Coronary artery (tissue), 2 donors: ENCODE measurements around the gene VPS4A.
A peak's percentile ranks its signal among the peaks of the same experiment; 100 is the strongest.

Experiments used
- DNase-seq: peaks from one replicate; pipeline ENCODE4 v3.0.0-alpha.2; 2017; ENCODE audit warnings: low spot score
- H3K27ac ChIP-seq, 2 donors: fragments of 200-600 bp; sonication (generic); one replicate each; pipeline ENCODE4 v1.5.1; 2016 to 2019
- H3K4me3 ChIP-seq: fragments of 200-600 bp; sonication (generic); 2 replicates; pipeline ENCODE4 v1.5.1; 2016; ENCODE audit warnings: mild to moderate bottlenecking, moderate library complexity
- TF ChIP-seq, protein P1 (sequence below): fragments of 200-600 bp; sonication (generic); IDR thresholded peaks from one replicate; pipeline ENCODE4 v1.5.1; 2019; ENCODE audit warnings: antibody characterized with exemption

The VPS4A gene

DNA sequence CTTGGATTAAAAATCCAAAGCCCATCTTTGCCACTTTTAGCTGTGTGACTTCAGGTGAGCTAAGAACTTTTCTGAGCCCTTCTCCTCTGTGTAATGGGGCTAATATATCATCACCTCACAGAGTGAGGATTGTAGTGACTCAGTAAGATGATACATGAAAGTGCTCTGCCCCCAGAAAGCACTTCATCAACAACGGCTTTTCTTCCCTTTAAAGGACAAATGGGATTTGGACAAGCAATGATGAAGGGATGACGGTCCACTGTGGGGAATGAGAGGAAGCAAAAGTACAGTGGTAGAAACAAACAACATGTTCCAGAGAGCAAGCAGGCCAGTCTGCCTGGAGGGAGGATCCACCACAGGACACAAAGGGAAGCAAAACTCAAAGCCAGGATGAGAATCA lies 54.8 kb downstream of the VPS4A start:
- Histone ChIP-seq H3K27ac (no peak overlapping the region), H3K4me3 (no peak overlapping the region)
- no peak for DNase-seq
- TF ChIP-seq, protein P1, sequence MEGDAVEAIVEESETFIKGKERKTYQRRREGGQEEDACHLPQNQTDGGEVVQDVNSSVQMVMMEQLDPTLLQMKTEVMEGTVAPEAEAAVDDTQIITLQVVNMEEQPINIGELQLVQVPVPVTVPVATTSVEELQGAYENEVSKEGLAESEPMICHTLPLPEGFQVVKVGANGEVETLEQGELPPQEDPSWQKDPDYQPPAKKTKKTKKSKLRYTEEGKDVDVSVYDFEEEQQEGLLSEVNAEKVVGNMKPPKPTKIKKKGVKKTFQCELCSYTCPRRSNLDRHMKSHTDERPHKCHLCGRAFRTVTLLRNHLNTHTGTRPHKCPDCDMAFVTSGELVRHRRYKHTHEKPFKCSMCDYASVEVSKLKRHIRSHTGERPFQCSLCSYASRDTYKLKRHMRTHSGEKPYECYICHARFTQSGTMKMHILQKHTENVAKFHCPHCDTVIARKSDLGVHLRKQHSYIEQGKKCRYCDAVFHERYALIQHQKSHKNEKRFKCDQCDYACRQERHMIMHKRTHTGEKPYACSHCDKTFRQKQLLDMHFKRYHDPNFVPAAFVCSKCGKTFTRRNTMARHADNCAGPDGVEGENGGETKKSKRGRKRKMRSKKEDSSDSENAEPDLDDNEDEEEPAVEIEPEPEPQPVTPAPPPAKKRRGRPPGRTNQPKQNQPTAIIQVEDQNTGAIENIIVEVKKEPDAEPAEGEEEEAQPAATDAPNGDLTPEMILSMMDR = no peak

DNA sequence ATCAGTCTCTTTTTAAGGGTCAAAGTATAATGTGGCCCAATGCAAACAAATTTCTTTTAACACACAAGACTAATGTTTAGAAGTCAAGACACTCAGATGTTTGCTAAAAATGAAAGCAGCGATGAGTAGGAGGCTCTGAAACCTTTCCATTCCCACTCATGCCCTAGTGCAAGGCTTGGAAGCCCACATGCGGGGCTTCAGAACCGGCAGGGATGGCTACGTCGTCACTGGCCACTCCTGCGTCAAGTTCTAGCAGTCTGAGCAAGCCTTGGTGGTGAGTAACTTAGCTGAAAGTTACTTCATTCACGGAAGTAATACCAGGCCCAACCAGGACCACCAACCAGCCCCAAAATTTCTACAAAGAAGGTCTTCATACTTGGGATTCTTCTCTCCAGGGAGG lies 55.3 kb downstream of the VPS4A start:
- TF ChIP-seq, protein P1 = no peak
- no peak for DNase-seq
- H3K4me3 ChIP-seq = no peak overlapping the region
- H3K27ac ChIP-seq = no peak overlapping the region

DNA sequence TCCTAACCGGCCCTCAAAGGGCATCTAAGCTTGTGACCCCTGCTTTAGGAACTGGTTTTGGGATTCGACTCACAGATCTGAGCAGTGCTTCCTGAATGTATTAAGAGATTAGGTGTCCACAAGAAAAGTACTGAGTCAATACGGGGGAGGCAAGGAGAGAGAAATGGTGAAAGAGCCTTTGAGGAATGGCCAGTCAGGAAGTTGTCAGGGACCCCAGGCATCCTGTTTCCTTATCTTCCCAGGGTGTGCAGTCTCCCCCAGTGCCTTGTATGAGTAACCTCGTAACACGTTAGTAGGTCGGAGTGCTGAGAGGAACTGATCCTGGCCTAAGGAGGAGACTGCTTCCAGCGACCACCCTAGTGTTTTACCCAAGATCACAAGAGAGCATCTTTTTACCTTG lies 56.8 kb downstream of the VPS4A start:
- TF ChIP-seq, protein P1 = no peak
- Histone ChIP-seq H3K27ac (no peak overlapping the region), H3K4me3 (no peak overlapping the region)
- DNase-seq = no peak

DNA sequence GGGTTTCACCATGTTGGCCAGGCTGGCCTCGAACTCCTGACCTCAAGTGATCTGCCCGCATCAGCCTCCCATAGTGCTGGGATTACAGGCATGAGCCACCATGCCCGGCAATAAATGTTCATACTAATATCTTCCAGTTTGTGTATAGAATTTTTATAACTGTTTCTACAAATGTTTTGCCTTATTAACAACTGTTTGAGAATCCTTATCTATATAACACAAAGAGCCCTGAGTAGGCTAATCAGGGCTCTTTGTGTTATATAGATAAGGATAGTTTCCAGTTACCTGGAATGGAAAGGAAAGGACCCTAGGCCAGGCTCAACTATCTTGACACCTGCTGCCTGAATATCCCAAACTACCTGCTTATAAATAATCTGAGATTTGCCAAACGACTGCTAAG lies 57.7 kb downstream of the VPS4A start:
- no peak for DNase-seq
- TF ChIP-seq, protein P1 = no peak
- no peak overlapping the region for H3K27ac ChIP-seq
- H3K4me3 ChIP-seq = no peak overlapping the region

DNA sequence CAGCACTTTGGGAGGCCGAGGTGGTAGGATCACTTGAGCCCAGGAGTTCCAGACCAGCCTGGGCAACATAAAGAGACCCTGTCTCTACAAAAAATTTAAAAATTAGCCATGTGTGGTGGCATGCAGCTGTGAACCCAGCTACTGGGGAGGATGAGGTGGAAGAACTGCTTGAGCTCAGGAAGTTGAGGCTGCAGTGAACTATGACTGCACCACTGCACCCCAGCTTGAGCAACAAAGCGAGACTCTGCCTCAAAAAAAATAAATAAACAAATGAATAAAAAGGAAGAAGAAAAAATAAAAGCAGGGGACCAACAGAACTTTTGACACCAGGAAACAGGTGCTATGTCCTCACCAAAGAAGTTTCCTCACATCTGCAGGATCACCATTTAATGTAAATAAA lies 60.4 kb downstream of the VPS4A start:
- H3K27ac ChIP-seq = no peak overlapping the region
- DNase-seq = peak; percentile 40
- TF ChIP-seq, protein P1 = no peak
- H3K4me3 ChIP-seq = no peak overlapping the region

DNA sequence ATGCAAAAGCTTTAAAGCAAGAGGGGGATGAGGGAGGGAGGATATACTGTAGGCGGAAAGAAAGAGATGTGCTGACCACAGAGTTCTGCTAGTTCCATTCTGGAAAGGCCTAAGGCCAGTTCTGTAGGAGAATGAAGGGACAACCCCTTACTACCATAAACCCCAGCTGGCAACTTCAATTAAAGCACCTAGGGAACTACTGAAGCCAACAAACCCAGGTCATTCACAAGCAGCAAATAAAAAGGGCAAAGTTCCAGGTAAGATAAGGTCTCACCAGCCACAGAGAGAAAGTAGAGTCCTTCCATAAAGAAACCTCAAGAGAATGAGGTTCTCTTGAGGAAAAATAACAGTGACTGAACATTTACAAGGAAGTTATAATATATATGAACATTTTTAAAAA lies 61.9 kb downstream of the VPS4A start:
- no peak overlapping the region for H3K4me3 ChIP-seq

More for the DNA sequence above, 61.9 kb downstream of the VPS4A start:
- no peak for DNase-seq
- TF ChIP-seq, protein P1 = no peak
- no peak overlapping the region for H3K27ac ChIP-seq
